ENCODE data around the gene C14orf180. TPM values are rescaled to one million over a fixed set of nuclear protein-coding genes. Genes with fewer than 3 reads are reported as not detected.

Gene C14orf180
- polyA plus RNA-seq, 3 donors: not detected

DNA sequence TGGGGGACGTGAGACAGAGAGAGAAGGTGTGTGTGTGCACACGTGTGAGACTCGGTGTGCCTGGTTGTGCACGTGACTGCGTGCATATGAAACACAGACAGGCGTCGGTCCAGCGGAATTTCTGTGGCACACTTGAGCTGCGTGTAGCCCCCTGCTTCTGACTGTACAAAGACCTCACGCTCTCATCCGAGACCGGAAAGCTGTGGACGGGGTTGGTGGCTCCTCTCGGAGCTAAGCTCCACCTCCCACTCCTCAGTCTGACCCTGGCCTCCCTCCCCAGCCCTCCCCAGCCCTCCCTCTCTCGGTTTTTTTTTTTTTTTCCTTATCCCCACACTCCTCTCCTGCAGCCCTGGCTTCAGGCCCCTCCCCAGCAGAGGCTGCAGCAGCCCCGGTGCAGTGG lies 8.3 kb upstream of the C14orf180 start:
- H3K4me1 ChIP-seq (ENCODE audit: control insufficient read depth in 1 of 2, insufficient read depth in 2 of 2, low read length in 2 of 2): no peaks in the 10 kb centered on the region
- H2AFZ ChIP-seq (ENCODE audit: insufficient read depth, low read depth, low read length, poor library complexity, severe bottlenecking): no peak overlapping the region
- no peak for DNase-seq
- no peaks in the 10 kb centered on the region for H3K36me3 ChIP-seq (replicated peaks in 1 of 2; ENCODE audit: control insufficient read depth in 1 of 2, insufficient read depth in 2 of 2, low read length in 2 of 2)
- WGBS (ENCODE audit: insufficient coverage): 72% methylated on average over 14 of the region's 16 CpGs
- Mint-ChIP-seq H3K4me1 (no peaks in the 10 kb centered on the region), H3K27me3 (ENCODE audit: low read depth in 3 of 3) (peaks cover 2 to 4% (median 2%) of the 10 kb centered on the region in 3 donors), H3K36me3 (no peaks in the 10 kb centered on the region), H3K27ac (no peak overlapping the region), H3K4me3 (no peak overlapping the region), H3K9me3 (no peaks in the 10 kb centered on the region)
- no peaks in the 10 kb centered on the region for H3K9me3 ChIP-seq (replicated peaks in 1 of 2; ENCODE audit: control insufficient read depth in 1 of 2, insufficient read depth in 1 of 2, low read length in 2 of 2)
- H3K79me2 ChIP-seq (ENCODE audit: insufficient read depth, low read length): no peaks in the 10 kb centered on the region
- no peak overlapping the region for H3K4me2 ChIP-seq (replicated peaks; ENCODE audit: extremely low read depth, low read length, poor library complexity, severe bottlenecking)
- intact Hi-C loops (cut with micrococcal nuclease): no loop called here
- TF ChIP-seq, protein P1, sequence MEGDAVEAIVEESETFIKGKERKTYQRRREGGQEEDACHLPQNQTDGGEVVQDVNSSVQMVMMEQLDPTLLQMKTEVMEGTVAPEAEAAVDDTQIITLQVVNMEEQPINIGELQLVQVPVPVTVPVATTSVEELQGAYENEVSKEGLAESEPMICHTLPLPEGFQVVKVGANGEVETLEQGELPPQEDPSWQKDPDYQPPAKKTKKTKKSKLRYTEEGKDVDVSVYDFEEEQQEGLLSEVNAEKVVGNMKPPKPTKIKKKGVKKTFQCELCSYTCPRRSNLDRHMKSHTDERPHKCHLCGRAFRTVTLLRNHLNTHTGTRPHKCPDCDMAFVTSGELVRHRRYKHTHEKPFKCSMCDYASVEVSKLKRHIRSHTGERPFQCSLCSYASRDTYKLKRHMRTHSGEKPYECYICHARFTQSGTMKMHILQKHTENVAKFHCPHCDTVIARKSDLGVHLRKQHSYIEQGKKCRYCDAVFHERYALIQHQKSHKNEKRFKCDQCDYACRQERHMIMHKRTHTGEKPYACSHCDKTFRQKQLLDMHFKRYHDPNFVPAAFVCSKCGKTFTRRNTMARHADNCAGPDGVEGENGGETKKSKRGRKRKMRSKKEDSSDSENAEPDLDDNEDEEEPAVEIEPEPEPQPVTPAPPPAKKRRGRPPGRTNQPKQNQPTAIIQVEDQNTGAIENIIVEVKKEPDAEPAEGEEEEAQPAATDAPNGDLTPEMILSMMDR (IDR thresholded peaks at IDR 0.05): no peak
- no peak overlapping the region for H3K27ac ChIP-seq (ENCODE audit: low read depth in 1 of 2, low read length in 2 of 2)
- no peaks in the 10 kb centered on the region for H4K20me1 ChIP-seq (ENCODE audit: insufficient read depth, low read length)
- H3K9ac ChIP-seq (ENCODE audit: insufficient read depth, low read length, poor library complexity, severe bottlenecking): no peak overlapping the region
- no peak overlapping the region for H3K4me3 ChIP-seq (replicated peaks in 1 of 3; ENCODE audit: low read depth in 2 of 3, low read length in 3 of 3)
- no peaks in the 10 kb centered on the region for H3K27me3 ChIP-seq (ENCODE audit: control insufficient read depth in 2 of 2, insufficient read depth in 2 of 2, low read length in 2 of 2)

DNA sequence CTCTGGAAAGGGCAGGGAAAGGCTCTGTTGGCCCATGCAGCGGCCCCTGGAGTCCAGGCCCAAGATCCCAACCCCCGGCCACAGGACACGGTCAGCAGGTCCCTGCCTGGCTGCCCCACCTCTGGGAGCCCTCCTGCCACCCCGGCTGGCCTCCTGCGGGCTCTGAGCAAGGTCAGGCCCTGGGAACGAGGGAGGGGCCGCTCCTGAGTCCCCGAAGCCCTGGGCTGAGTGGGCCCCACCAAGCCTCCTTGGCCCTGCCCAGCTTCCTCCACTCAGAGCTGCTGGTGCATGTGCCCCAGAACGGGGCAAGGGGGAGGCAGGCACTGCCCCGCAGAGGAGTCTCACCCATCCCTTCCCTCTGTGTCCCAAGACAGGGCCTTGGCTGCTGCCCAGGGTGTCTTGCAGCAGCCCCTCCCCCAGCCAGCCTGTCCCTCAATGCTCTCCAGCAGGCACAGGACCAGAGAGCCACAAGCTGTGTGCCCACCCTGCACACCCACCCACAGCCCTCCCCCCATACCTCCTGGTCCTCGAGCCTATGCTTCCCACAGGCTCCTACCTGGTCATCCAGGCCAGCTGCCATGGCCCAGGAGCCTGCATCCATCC lies 7.4 kb upstream of the C14orf180 start:
- WGBS (ENCODE audit: insufficient coverage): 94% methylated on average over 10 of the region's 11 CpGs
- intact Hi-C loops (cut with micrococcal nuclease): no loop called here
- peaks cover 2% of the 10 kb centered on the region in 3 donors for H3K27me3 Mint-ChIP-seq (ENCODE audit: low read depth in 3 of 3)

More for the DNA sequence above, 7.4 kb upstream of the C14orf180 start:
- DNase-seq: no peak
- H3K27ac Mint-ChIP-seq: no peak overlapping the region
- TF ChIP-seq, protein P1 (IDR thresholded peaks at IDR 0.05): no peak
- no peaks in the 10 kb centered on the region for H3K36me3 Mint-ChIP-seq
- Histone ChIP-seq H3K27me3 (ENCODE audit: control insufficient read depth in 2 of 2, insufficient read depth in 2 of 2, low read length in 2 of 2) (no peaks in the 10 kb centered on the region), H2AFZ (ENCODE audit: insufficient read depth, low read depth, low read length, poor library complexity, severe bottlenecking) (no peak overlapping the region), H3K79me2 (ENCODE audit: insufficient read depth, low read length) (no peaks in the 10 kb centered on the region), H3K4me3 (replicated peaks in 1 of 3; ENCODE audit: low read depth in 2 of 3, low read length in 3 of 3) (no peak overlapping the region), H3K9me3 (replicated peaks in 1 of 2; ENCODE audit: control insufficient read depth in 1 of 2, insufficient read depth in 1 of 2, low read length in 2 of 2) (no peaks in the 10 kb centered on the region), H4K20me1 (ENCODE audit: insufficient read depth, low read length) (no peaks in the 10 kb centered on the region), H3K27ac (ENCODE audit: low read depth in 1 of 2, low read length in 2 of 2) (no peak overlapping the region), H3K36me3 (replicated peaks in 1 of 2; ENCODE audit: control insufficient read depth in 1 of 2, insufficient read depth in 2 of 2, low read length in 2 of 2) (no peaks in the 10 kb centered on the region), H3K4me2 (replicated peaks; ENCODE audit: extremely low read depth, low read length, poor library complexity, severe bottlenecking) (no peak overlapping the region), H3K9ac (ENCODE audit: insufficient read depth, low read length, poor library complexity, severe bottlenecking) (no peak overlapping the region), H3K4me1 (ENCODE audit: control insufficient read depth in 1 of 2, insufficient read depth in 2 of 2, low read length in 2 of 2) (no peaks in the 10 kb centered on the region)
- no peaks in the 10 kb centered on the region for H3K9me3 Mint-ChIP-seq
- H3K4me3 Mint-ChIP-seq: no peak overlapping the region
- H3K4me1 Mint-ChIP-seq: no peaks in the 10 kb centered on the region

Measured in CD14-positive monocyte (primary cell).